DOHH2 (cell line): ENCODE results near the gene FMNL3.

ENCODE experiments used
- EZH2phosphoT487 ChIP-seq: fragments of 200-600 bp; sonication (generic); IDR thresholded peaks from 2 replicates; pipeline ENCODE4 v1.6.1; 2017; ENCODE audit warnings: borderline replicate concordance, mild to moderate bottlenecking, antibody characterized with exemption, low read length, moderate library complexity, mixed read lengths
- TF ChIP-seq, protein P1 (sequence below): fragments of 200-600 bp; sonication (generic); IDR thresholded peaks from one replicate; pipeline ENCODE4 v1.5.1; 2014; ENCODE audit warnings: antibody characterized with exemption, mild to moderate bottlenecking, low read depth, low read length; ENCODE audit not compliant: poor library complexity, severe bottlenecking

- TF ChIP-seq, protein P1, sequence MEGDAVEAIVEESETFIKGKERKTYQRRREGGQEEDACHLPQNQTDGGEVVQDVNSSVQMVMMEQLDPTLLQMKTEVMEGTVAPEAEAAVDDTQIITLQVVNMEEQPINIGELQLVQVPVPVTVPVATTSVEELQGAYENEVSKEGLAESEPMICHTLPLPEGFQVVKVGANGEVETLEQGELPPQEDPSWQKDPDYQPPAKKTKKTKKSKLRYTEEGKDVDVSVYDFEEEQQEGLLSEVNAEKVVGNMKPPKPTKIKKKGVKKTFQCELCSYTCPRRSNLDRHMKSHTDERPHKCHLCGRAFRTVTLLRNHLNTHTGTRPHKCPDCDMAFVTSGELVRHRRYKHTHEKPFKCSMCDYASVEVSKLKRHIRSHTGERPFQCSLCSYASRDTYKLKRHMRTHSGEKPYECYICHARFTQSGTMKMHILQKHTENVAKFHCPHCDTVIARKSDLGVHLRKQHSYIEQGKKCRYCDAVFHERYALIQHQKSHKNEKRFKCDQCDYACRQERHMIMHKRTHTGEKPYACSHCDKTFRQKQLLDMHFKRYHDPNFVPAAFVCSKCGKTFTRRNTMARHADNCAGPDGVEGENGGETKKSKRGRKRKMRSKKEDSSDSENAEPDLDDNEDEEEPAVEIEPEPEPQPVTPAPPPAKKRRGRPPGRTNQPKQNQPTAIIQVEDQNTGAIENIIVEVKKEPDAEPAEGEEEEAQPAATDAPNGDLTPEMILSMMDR = no peak
- no peak for TF ChIP-seq EZH2phosphoT487
Observed at GRCh38 chr12:49616533-49617219, 90.5 kb downstream of the FMNL3 start.
